Left renal cortex interstitium (tissue), 4 donors: ENCODE data around the gene MAP6. TPM values are rescaled to one million over a fixed set of nuclear protein-coding genes. Genes with fewer than 3 reads are reported as not detected.

ENCODE experiments used
- polyA plus RNA-seq, 4 donors: library from polyadenylated mRNA; unstranded; fragments of 120-200 nt; gene quantifications; one replicate each; pipeline ENCODE4 v1.2.1, GENCODE V29; 2013; ENCODE audit not compliant: insufficient read length in 4 of 4

MAP6 gene
- polyA plus RNA-seq, 4 donors = 7.9 to 11.6 (median 9.5) TPM

Other genes with a start within 250 kb of the MAP6 start
- 1 to 10 TPM in 1 of 4 donors, under 1 TPM in 3; 0.48 to 1.6 (median 0.82) TPM for gene KLHL35, start 235.8 kb downstream of the MAP6 start, polyA plus RNA-seq
- gene GDPD5, start 143.1 kb downstream of the MAP6 start, polyA plus RNA-seq = 10 to 100 TPM in 2 of 4 donors, 1 to 10 TPM in 2; 6.7 to 17.4 (median 11.8) TPM
- 100 to 1,000 TPM; 306 to 442 (median 334) TPM for gene SERPINH1, start 106.8 kb downstream of the MAP6 start, polyA plus RNA-seq
- gene MOGAT2, start 48.8 kb upstream of the MAP6 start, polyA plus RNA-seq = 1 to 10 TPM in 3 of 4 donors, under 1 TPM in 1; 0.60 to 1.6 (median 1.2) TPM
- gene DGAT2, start 99.7 kb upstream of the MAP6 start, polyA plus RNA-seq = 1 to 10 TPM; 3.4 to 5.2 (median 3.7) TPM
- gene UVRAG, start 146.2 kb upstream of the MAP6 start, polyA plus RNA-seq = 10 to 100 TPM; 15.0 to 21.5 (median 16.4) TPM